ENCODE results near the gene WDR7. TPM values are rescaled to one million over a fixed set of nuclear protein-coding genes. Genes with fewer than 3 reads are reported as not detected.

The WDR7 gene
- total and polyA plus RNA-seq, 4 donors, result 6.5 to 46.6 (median 20.5) TPM

DNA sequence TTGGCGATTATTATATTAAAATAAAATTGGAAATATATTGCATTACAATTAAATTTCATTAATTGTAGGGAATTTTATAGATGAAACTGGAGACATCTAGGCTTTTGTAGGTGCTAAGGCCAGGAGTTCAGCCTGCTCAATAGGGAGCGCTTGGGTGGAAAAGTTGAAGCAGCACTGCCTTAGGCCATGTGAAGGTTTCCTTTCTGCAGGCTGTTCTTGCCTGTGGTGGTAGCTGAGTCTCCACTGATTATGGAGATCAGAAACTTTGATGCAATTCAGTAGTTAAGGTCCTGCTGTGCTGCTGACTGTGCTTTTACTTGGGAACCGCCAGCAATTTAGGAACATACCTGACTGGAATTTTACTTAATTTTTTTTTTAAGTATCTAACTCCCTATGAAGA lies 315.9 kb downstream of the WDR7 start:
- Histone ChIP-seq H3K36me3 (ENCODE audit: control insufficient read depth in 1 of 2, insufficient read depth in 2 of 2, low read length in 1 of 2) (peaks cover 0 to 2% of the 10 kb centered on the region in 2 donors), H3K27me3 (ENCODE audit: control insufficient read depth in 1 of 2, insufficient read depth in 2 of 2, low read length in 1 of 2) (no peaks in the 10 kb centered on the region), H3K9me3 (ENCODE audit: control insufficient read depth, low read length) (no peaks in the 10 kb centered on the region), H3K4me1 (ENCODE audit: control insufficient read depth in 1 of 2, insufficient read depth in 2 of 2, low read length in 2 of 2) (no peaks in the 10 kb centered on the region), H3K27ac (ENCODE audit: low read depth in 1 of 2, low read length in 2 of 2) (no peak overlapping the region), H3K4me3 (ENCODE audit: low read length in 2 of 2) (no peak overlapping the region)
- intact Hi-C loops (cut with DNase I), result no loop called here
- 96 to 98% methylated on average over 3 of the region's 3 CpGs for WGBS, 2 donors
- DNase-seq, result no peak
- no peak for ATAC-seq (ENCODE audit: low FRiP score)

DNA sequence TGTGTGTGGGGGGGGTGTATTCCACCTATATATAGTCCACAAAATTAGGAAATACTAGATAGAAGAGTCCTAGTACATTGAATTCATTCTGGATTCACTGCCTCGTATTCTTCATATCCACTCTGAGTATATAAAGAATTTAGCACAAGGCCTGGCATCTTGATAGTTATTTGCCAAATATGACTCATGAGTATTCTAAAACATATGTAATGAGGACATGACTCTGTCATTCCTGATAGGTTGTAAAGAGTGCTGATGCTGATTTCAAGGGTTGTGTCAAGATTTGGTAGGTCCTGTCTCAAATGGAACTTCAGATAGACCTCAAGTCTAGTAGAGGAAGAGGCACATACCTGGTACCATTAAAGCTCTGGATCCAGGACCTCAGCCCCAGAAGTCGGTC lies 322.3 kb downstream of the WDR7 start:
- WGBS, 2 donors, result 92 to 93% methylated on average over 2 of the region's 2 CpGs
- no peak overlapping the region for H3K27ac ChIP-seq (ENCODE audit: low read depth in 1 of 2, low read length in 2 of 2)
- no peaks in the 10 kb centered on the region for H3K27me3 ChIP-seq (ENCODE audit: control insufficient read depth in 1 of 2, insufficient read depth in 2 of 2, low read length in 1 of 2)
- intact Hi-C loops (cut with DNase I), result no loop called here
- H3K36me3 ChIP-seq (ENCODE audit: control insufficient read depth in 1 of 2, insufficient read depth in 2 of 2, low read length in 1 of 2), result peaks cover 0 to 2% of the 10 kb centered on the region in 2 donors
- DNase-seq (no peak), ATAC-seq (ENCODE audit: low FRiP score) (no peak)
- H3K9me3 ChIP-seq (ENCODE audit: control insufficient read depth, low read length), result no peaks in the 10 kb centered on the region
- no peak overlapping the region for H3K4me3 ChIP-seq (ENCODE audit: low read length in 2 of 2)
- H3K4me1 ChIP-seq (ENCODE audit: control insufficient read depth in 1 of 2, insufficient read depth in 2 of 2, low read length in 2 of 2), result no peaks in the 10 kb centered on the region

- Histone ChIP-seq H3K36me3 (ENCODE audit: control insufficient read depth in 1 of 2, insufficient read depth in 2 of 2, low read length in 1 of 2) (peaks cover 0 to 2% of the 10 kb centered on the region in 2 donors), H3K27me3 (ENCODE audit: control insufficient read depth in 1 of 2, insufficient read depth in 2 of 2, low read length in 1 of 2) (no peaks in the 10 kb centered on the region), H3K27ac (ENCODE audit: low read depth in 1 of 2, low read length in 2 of 2) (no peak overlapping the region), H3K4me1 (ENCODE audit: control insufficient read depth in 1 of 2, insufficient read depth in 2 of 2, low read length in 2 of 2) (no peaks in the 10 kb centered on the region), H3K9me3 (ENCODE audit: control insufficient read depth, low read length) (no peaks in the 10 kb centered on the region), H3K4me3 (ENCODE audit: low read length in 2 of 2) (no peak overlapping the region)
- ATAC-seq (ENCODE audit: low FRiP score) (no peak), DNase-seq (no peak)
- 91 to 97% methylated on average over 1 of the region's 1 CpG for WGBS, 2 donors
- intact Hi-C loops (cut with DNase I), result no loop called here
Measured at GRCh38 chr18:56974141-56974540, 323.0 kb downstream of the WDR7 start.

DNA sequence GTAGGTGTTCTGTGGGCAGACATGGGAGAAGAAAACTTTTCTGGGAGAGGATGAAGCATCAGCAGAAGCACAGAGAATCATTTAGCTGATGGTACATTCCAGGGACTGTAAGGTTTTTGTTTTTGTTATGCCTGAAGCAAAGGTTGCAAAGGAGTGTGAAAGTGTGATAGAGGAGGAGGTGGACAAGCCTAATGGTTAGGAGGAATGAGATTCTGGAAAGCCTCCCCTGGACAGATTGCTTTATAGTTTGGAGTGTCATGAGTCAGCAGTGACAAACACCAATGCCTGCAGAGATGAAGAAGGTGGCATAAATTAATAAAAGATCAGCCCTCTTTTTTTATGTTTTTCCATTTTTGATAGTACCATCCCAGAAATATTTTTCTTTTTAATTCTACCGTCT lies 324.1 kb downstream of the WDR7 start:
- H3K36me3 ChIP-seq (ENCODE audit: control insufficient read depth in 1 of 2, insufficient read depth in 2 of 2, low read length in 1 of 2), result peaks cover 0 to 2% of the 10 kb centered on the region in 2 donors
- 89 to 93% methylated on average over 1 of the region's 1 CpG for WGBS, 2 donors
- no peak for ATAC-seq (ENCODE audit: low FRiP score)
- intact Hi-C loops (cut with DNase I), result no loop called here
- DNase-seq, result no peak
- H3K27ac ChIP-seq (ENCODE audit: low read depth in 1 of 2, low read length in 2 of 2), result no peak overlapping the region
- H3K4me1 ChIP-seq (ENCODE audit: control insufficient read depth in 1 of 2, insufficient read depth in 2 of 2, low read length in 2 of 2), result no peaks in the 10 kb centered on the region
- no peaks in the 10 kb centered on the region for H3K27me3 ChIP-seq (ENCODE audit: control insufficient read depth in 1 of 2, insufficient read depth in 2 of 2, low read length in 1 of 2)
- no peaks in the 10 kb centered on the region for H3K9me3 ChIP-seq (ENCODE audit: control insufficient read depth, low read length)
- H3K4me3 ChIP-seq (ENCODE audit: low read length in 2 of 2), result no peak overlapping the region

- DNase-seq (no peak), ATAC-seq (ENCODE audit: low FRiP score) (no peak)
- H3K9me3 ChIP-seq (ENCODE audit: control insufficient read depth, low read length), result no peaks in the 10 kb centered on the region
- peaks cover 0 to 2% of the 10 kb centered on the region in 2 donors for H3K36me3 ChIP-seq (ENCODE audit: control insufficient read depth in 1 of 2, insufficient read depth in 2 of 2, low read length in 1 of 2)
- H3K27me3 ChIP-seq (ENCODE audit: control insufficient read depth in 1 of 2, insufficient read depth in 2 of 2, low read length in 1 of 2), result no peaks in the 10 kb centered on the region
- no peak overlapping the region for H3K4me3 ChIP-seq (ENCODE audit: low read length in 2 of 2)
- no peak overlapping the region for H3K27ac ChIP-seq (ENCODE audit: low read depth in 1 of 2, low read length in 2 of 2)
- WGBS, 2 donors, result 89 to 91% methylated on average over 3 of the region's 3 CpGs
- intact Hi-C loops (cut with DNase I), result no loop called here
- no peaks in the 10 kb centered on the region for H3K4me1 ChIP-seq (ENCODE audit: control insufficient read depth in 1 of 2, insufficient read depth in 2 of 2, low read length in 2 of 2)
Measured at GRCh38 chr18:56977309-56977708, 326.1 kb downstream of the WDR7 start.

- Histone ChIP-seq H3K27me3 (ENCODE audit: control insufficient read depth in 1 of 2, insufficient read depth in 2 of 2, low read length in 1 of 2) (no peaks in the 10 kb centered on the region), H3K9me3 (ENCODE audit: control insufficient read depth, low read length) (no peaks in the 10 kb centered on the region), H3K36me3 (ENCODE audit: control insufficient read depth in 1 of 2, insufficient read depth in 2 of 2, low read length in 1 of 2) (peaks cover 0 to 2% of the 10 kb centered on the region in 2 donors), H3K4me3 (ENCODE audit: low read length in 2 of 2) (no peak overlapping the region), H3K4me1 (ENCODE audit: control insufficient read depth in 1 of 2, insufficient read depth in 2 of 2, low read length in 2 of 2) (no peaks in the 10 kb centered on the region), H3K27ac (ENCODE audit: low read depth in 1 of 2, low read length in 2 of 2) (no peak overlapping the region)
- intact Hi-C loops (cut with DNase I), result no loop called here
- DNase-seq (no peak), ATAC-seq (ENCODE audit: low FRiP score) (no peak)
- WGBS, 2 donors, result 75 to 88% methylated on average over 2 of the region's 2 CpGs
Measured at GRCh38 chr18:56977771-56978170, 326.6 kb downstream of the WDR7 start.

DNA sequence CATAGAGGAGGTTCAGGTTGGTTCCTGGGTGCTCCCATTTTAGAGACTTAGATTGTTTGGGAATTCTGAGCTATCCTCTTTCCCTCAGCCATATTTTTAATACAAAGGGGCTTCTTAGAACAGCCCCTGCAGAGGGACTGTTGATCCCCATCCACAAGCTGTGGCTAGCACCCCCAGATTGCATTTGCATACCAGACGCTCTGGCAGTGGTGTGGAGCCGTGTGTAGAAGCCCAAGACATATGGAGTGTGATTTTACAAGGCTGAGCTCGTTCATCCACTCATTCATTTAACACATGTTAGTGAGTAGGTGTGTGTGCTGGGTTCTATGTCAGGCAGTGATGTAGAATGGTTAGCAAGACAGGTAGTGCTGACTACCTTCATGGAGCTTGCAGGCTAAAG lies 329.0 kb downstream of the WDR7 start:
- DNase-seq (no peak), ATAC-seq (ENCODE audit: low FRiP score) (no peak)
- Histone ChIP-seq H3K4me1 (ENCODE audit: control insufficient read depth in 1 of 2, insufficient read depth in 2 of 2, low read length in 2 of 2) (no peaks in the 10 kb centered on the region), H3K27ac (ENCODE audit: low read depth in 1 of 2, low read length in 2 of 2) (no peak overlapping the region), H3K9me3 (ENCODE audit: control insufficient read depth, low read length) (no peaks in the 10 kb centered on the region), H3K36me3 (ENCODE audit: control insufficient read depth in 1 of 2, insufficient read depth in 2 of 2, low read length in 1 of 2) (peaks cover 0 to 2% of the 10 kb centered on the region in 2 donors), H3K4me3 (ENCODE audit: low read length in 2 of 2) (no peak overlapping the region), H3K27me3 (ENCODE audit: control insufficient read depth in 1 of 2, insufficient read depth in 2 of 2, low read length in 1 of 2) (no peaks in the 10 kb centered on the region)
- WGBS, 2 donors, result 94 to 97% methylated on average over 3 of the region's 3 CpGs
- intact Hi-C loops (cut with DNase I), result no loop called here

DNA sequence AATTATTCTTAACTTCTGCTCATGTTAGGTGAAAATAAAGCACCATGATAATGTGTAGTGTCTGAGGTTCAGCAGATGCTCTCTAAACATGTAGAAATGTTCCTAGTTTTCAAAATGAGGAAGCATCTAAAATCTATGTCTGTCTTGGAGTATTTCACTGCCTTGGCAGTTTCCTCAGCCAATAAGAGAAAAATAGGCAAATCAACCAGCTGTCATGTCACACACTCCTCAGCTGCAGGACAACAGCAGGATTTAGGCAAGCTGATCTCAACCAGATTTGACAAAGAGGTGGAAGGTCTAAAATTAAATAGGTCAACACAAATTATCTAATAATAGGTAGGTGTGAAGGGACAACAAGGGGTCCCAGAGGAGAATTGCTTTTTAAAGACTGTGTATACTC lies 331.6 kb downstream of the WDR7 start:
- Histone ChIP-seq H3K27me3 (ENCODE audit: control insufficient read depth in 1 of 2, insufficient read depth in 2 of 2, low read length in 1 of 2) (no peaks in the 10 kb centered on the region), H3K9me3 (ENCODE audit: control insufficient read depth, low read length) (no peaks in the 10 kb centered on the region), H3K27ac (ENCODE audit: low read depth in 1 of 2, low read length in 2 of 2) (no peak overlapping the region), H3K4me1 (ENCODE audit: control insufficient read depth in 1 of 2, insufficient read depth in 2 of 2, low read length in 2 of 2) (no peaks in the 10 kb centered on the region), H3K36me3 (ENCODE audit: control insufficient read depth in 1 of 2, insufficient read depth in 2 of 2, low read length in 1 of 2) (no peaks in the 10 kb centered on the region), H3K4me3 (ENCODE audit: low read length in 2 of 2) (no peak overlapping the region)
- intact Hi-C loops (cut with DNase I), result no loop called here
- DNase-seq (no peak), ATAC-seq (ENCODE audit: low FRiP score) (no peak)

GRCh38 chr18:56983275-56983992 lies 332.3 kb downstream of the WDR7 start:
- H3K27me3 ChIP-seq (ENCODE audit: control insufficient read depth in 1 of 2, insufficient read depth in 2 of 2, low read length in 1 of 2), result no peaks in the 10 kb centered on the region
- no peak overlapping the region for H3K4me3 ChIP-seq (ENCODE audit: low read length in 2 of 2)
- no peak overlapping the region for H3K27ac ChIP-seq (ENCODE audit: low read depth in 1 of 2, low read length in 2 of 2)
- no peaks in the 10 kb centered on the region for H3K4me1 ChIP-seq (ENCODE audit: control insufficient read depth in 1 of 2, insufficient read depth in 2 of 2, low read length in 2 of 2)
- H3K9me3 ChIP-seq (ENCODE audit: control insufficient read depth, low read length), result no peaks in the 10 kb centered on the region
- H3K36me3 ChIP-seq (ENCODE audit: control insufficient read depth in 1 of 2, insufficient read depth in 2 of 2, low read length in 1 of 2), result no peaks in the 10 kb centered on the region
- intact Hi-C loops (cut with DNase I), result no loop called here
- WGBS, 2 donors, result 74 to 81% methylated on average over 1 of the region's 1 CpG
- ATAC-seq (ENCODE audit: low FRiP score) (no peak), DNase-seq (no peak)

Data from aorta (tissue), 5 donors.